ENCODE data around the gene ZMYND19.

GRCh38 chr9:137547687-137548543 lies 42.4 kb downstream of the ZMYND19 start:
- TF ChIP-seq CTCF (IDR thresholded peaks at IDR 0.05) (no peak), POLR2A (IDR thresholded peaks at IDR 0.05) (no peak)
